Measurements from ENCODE around the gene LCN15.

The LCN15 gene

GRCh38 chr9:136754059-136754572 is 10.2 kb downstream of the LCN15 start:
- peak; percentile 68 for DNase-seq

GRCh38 chr9:136753371-136754058 is 10.8 kb downstream of the LCN15 start:
- DNase-seq = no peak

GRCh38 chr9:136751814-136752213 is 12.5 kb downstream of the LCN15 start:
- DNase-seq = no peak

GRCh38 chr9:136751244-136751643 is 13.1 kb downstream of the LCN15 start:
- no peak for DNase-seq

- DNase-seq = no peak
Observed at GRCh38 chr9:136750526-136750925, 13.8 kb downstream of the LCN15 start.

- DNase-seq = no peak
Observed at GRCh38 chr9:136748666-136749611, 15.4 kb downstream of the LCN15 start.

- no peak for DNase-seq
Observed at GRCh38 chr9:136748201-136748600, 16.1 kb downstream of the LCN15 start, which contains the start of gene LCN6. Gene LCN6, minus strand, starts transcription at chr9:136748525. Its CDS starts 42 bp downstream, at chr9:136748483.

GRCh38 chr9:136747161-136748060 is 16.9 kb downstream of the LCN15 start:
- DNase-seq = no peak

GRCh38 chr9:136746621-136747020 is 17.7 kb downstream of the LCN15 start:
- no peak for DNase-seq

GRCh38 chr9:136746155-136746490 is 18.2 kb downstream of the LCN15 start:
- DNase-seq = no peak

GRCh38 chr9:136745389-136746154 is 18.7 kb downstream of the LCN15 start:
- no peak for DNase-seq

GRCh38 chr9:136744773-136745172 is 19.5 kb downstream of the LCN15 start:
- no peak for DNase-seq

GRCh38 chr9:136743639-136744211 is 20.6 kb downstream of the LCN15 start:
- no peak for DNase-seq

- no peak for DNase-seq
Observed at GRCh38 chr9:136742591-136743391, 21.5 kb downstream of the LCN15 start, which contains the start of gene LCN10. Gene LCN10, minus strand, starts transcription at chr9:136742940. Its CDS starts 37 bp downstream, at chr9:136742903.

GRCh38 chr9:136741883-136742571 is 22.3 kb downstream of the LCN15 start:
- DNase-seq = no peak

- DNase-seq = no peak
Observed at GRCh38 chr9:136740971-136741882, 23.1 kb downstream of the LCN15 start.

- no peak for DNase-seq
Observed at GRCh38 chr9:136740491-136740890, 23.8 kb downstream of the LCN15 start.

GRCh38 chr9:136740069-136740468 is 24.2 kb downstream of the LCN15 start:
- no peak for DNase-seq

GRCh38 chr9:136739509-136739908 is 24.8 kb downstream of the LCN15 start:
- DNase-seq = no peak
